Measurements from ENCODE around the gene ABHD8. TPM values are rescaled to one million over a fixed set of nuclear protein-coding genes. Genes with fewer than 3 reads are reported as not detected.

Gene ABHD8
- total RNA-seq, 4 donors from 2014 or later, result 9.7 to 15.7 (median 13.6) TPM

DNA sequence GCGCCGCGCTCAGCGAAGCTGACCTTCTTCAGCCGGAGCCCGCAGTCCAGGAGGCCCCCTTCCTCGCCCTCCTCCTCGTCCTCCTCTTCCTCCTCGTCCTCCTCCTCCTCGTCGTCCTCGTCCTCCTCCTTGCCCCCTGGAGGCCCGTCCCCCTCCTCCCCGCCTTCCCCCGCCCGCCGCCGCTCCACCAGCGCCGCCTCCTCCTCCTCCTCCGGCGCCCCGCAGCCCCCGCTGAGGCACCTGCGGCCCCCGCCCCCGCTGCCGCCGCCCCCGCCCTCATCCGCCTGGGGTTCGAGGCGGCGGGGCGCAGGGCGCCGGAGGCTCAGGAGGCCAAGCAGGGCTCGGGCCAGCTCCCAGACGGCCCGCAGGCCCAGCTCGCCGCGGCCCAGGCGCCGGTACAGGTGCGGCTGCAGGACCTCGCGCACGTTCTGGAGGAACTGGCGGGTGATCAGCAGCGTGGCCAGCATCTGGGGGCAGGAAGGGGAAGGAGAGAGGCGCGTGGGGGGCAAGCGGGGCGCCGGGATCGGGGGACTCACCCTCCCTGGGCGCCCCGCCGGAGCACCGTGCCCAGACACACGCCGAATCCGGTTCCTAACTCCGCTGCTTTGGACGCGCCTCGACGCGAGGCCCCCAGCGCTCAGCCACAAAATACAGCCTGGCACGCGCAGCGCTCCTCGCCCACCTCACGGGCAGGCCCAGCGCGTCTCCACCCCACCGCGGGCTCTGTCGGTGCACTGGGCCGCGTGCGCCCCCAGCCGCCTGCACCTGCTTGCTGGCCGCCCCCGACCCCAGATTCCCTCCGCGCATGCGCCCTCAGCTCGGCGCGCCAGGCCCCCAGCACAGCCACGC, 25.5 kb upstream of the ABHD8 start:
- Histone ChIP-seq H3K4me1 (peaks cover 49% of the 10 kb centered on the region), H3K9me3 (no peaks in the 10 kb centered on the region), H3K4me3 (peak overlapping the region; percentile 55), H3K36me3 (peaks cover 4% of the 10 kb centered on the region), H3K27me3 (peaks cover 13% of the 10 kb centered on the region), H3K27ac (peak overlapping the region; percentile 35)
- DNase-seq (ENCODE audit: low spot score in 2 of 2), result no peak
- TF ChIP-seq POLR2A (IDR thresholded peaks at IDR 0.05), result no peak
- no peak for TF ChIP-seq POLR2AphosphoS5 (IDR thresholded peaks at IDR 0.05)
- no peak for TF ChIP-seq EP300 (IDR thresholded peaks at IDR 0.05)
- TF ChIP-seq, protein P1, sequence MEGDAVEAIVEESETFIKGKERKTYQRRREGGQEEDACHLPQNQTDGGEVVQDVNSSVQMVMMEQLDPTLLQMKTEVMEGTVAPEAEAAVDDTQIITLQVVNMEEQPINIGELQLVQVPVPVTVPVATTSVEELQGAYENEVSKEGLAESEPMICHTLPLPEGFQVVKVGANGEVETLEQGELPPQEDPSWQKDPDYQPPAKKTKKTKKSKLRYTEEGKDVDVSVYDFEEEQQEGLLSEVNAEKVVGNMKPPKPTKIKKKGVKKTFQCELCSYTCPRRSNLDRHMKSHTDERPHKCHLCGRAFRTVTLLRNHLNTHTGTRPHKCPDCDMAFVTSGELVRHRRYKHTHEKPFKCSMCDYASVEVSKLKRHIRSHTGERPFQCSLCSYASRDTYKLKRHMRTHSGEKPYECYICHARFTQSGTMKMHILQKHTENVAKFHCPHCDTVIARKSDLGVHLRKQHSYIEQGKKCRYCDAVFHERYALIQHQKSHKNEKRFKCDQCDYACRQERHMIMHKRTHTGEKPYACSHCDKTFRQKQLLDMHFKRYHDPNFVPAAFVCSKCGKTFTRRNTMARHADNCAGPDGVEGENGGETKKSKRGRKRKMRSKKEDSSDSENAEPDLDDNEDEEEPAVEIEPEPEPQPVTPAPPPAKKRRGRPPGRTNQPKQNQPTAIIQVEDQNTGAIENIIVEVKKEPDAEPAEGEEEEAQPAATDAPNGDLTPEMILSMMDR (IDR thresholded peaks at IDR 0.05), result no peak
- WGBS, result 37% methylated on average over 43 of the region's 94 CpGs

DNA sequence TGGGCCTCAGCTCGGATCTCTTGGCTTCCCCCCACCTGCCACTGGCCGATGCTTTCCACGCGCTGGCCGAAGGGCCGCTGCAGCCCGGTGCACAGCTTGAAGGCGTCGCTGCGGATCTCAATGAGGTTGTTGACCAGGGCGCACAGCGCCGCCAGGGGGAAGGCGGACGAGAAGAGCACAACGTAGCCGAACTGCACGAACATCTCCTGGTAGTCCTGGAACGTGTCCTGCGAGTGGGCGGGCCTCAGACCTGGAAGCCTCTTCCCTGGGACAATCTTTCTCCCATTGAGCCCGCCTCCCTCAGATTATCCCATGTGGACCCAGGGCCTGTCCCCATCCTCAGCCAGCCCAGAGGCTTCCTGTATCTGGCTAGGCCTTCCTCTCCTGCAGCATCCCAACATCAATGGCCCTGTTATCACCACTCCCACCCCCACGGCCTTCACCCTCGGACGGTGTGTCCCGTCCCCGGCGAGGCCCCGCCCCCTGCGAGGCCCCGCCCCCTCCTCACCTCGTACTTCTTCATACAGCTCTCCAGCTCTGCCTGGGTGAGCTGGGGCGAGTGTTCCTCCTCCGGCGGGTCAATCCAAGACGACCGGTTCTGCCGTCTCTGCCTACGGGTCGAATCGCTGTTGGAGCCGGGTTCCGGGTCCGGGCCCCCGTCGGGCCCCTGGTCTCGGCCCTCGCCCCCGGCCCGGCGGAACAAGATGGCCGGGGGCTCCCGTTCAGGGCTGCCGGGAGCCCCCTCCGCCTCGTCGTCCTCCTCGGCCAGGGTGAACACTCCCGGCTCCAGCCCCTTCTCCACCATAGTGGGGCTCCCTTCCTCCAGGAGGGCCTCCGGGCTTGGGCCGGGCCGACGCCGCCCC, 24.7 kb upstream of the ABHD8 start:
- H3K4me1 ChIP-seq, result peaks cover 48% of the 10 kb centered on the region
- peaks cover 4% of the 10 kb centered on the region for H3K36me3 ChIP-seq
- no peaks in the 10 kb centered on the region for H3K9me3 ChIP-seq
- TF ChIP-seq, protein P1 (IDR thresholded peaks at IDR 0.05), result peak in 1 of 2 donors; percentile 37
- TF ChIP-seq EP300 (IDR thresholded peaks at IDR 0.05), result no peak
- TF ChIP-seq POLR2AphosphoS5 (IDR thresholded peaks at IDR 0.05), result peak in 1 of 3 donors; percentile 9
- TF ChIP-seq POLR2A (IDR thresholded peaks at IDR 0.05), result no peak
- H3K27me3 ChIP-seq, result peaks cover 13% of the 10 kb centered on the region
- H3K27ac ChIP-seq, result peak overlapping the region; percentile 35
- peak in 1 of 2 donors; percentile 80 for DNase-seq (ENCODE audit: low spot score in 2 of 2)
- H3K4me3 ChIP-seq, result peak overlapping the region; percentile 55
- 38% methylated on average over 11 of the region's 64 CpGs for WGBS

DNA sequence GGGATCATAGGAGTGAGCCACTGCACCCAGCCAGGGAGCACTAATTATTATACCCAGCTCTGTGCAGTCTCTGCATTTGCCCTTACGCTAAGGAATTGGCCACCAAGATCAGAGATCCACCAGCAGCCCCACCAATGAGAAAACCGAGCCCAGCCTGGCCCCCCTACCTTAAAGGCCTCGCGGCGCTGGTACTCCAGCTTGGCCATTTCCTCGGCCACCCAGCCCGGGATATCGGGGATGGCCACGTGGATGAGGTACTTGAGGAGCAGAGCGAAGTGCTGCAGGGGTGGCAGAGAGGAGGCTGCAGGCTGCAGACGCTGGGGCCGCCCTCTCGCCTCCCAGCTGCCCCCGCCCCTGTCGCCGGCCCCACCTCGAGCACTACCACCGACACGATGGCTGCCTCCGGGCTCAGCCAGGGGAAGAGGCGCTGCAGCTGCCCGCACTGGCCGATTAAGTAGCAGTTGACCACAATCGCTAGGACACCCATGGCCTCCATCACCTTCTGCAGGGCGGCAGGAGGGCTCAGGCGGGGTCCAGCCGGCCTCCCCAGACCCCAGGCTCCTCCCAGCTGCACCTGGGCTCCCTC, 23.9 kb upstream of the ABHD8 start:
- H3K4me3 ChIP-seq, result peak overlapping the region; percentile 55
- H3K27ac ChIP-seq, result no peak overlapping the region
- peaks cover 13% of the 10 kb centered on the region for H3K27me3 ChIP-seq
- H3K9me3 ChIP-seq, result no peaks in the 10 kb centered on the region
- WGBS, result 72% methylated on average over 13 of the region's 27 CpGs
- no peak for DNase-seq (ENCODE audit: low spot score in 2 of 2)
- H3K36me3 ChIP-seq, result peaks cover 4% of the 10 kb centered on the region
- H3K4me1 ChIP-seq, result peaks cover 48% of the 10 kb centered on the region
- TF ChIP-seq POLR2A (IDR thresholded peaks at IDR 0.05) (no peak), EP300 (IDR thresholded peaks at IDR 0.05) (no peak), POLR2AphosphoS5 (IDR thresholded peaks at IDR 0.05) (no peak)

DNA sequence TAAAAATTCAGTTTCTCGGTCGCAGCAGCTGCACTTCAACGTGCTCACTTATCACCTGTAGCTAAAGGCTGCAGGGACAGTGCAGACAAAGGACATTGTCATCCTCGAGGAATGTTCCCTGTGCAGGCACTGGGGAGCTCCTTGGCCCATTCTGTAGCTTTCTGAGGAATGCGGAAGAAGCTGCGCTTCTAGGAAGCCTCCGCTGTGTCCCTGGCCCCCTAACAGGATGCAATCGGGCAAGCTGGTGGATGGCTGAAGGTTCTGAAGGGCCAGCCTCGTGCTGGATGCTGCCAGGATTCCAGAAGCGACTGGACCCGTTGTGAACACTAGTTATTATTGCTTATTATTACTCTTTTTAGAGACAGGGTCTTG, 23.4 kb upstream of the ABHD8 start:
- no peak for DNase-seq (ENCODE audit: low spot score in 2 of 2)
- Histone ChIP-seq H3K27me3 (peaks cover 13% of the 10 kb centered on the region), H3K4me3 (no peak overlapping the region), H3K4me1 (peaks cover 48% of the 10 kb centered on the region), H3K27ac (peak overlapping the region; percentile 29), H3K36me3 (peaks cover 10% of the 10 kb centered on the region), H3K9me3 (no peaks in the 10 kb centered on the region)
- peak in 1 of 3 donors; percentile 23 for TF ChIP-seq POLR2AphosphoS5 (IDR thresholded peaks at IDR 0.05)
- TF ChIP-seq, protein P1 (IDR thresholded peaks at IDR 0.05), result no peak
- WGBS, result 82% methylated on average over 9 of the region's 11 CpGs

DNA sequence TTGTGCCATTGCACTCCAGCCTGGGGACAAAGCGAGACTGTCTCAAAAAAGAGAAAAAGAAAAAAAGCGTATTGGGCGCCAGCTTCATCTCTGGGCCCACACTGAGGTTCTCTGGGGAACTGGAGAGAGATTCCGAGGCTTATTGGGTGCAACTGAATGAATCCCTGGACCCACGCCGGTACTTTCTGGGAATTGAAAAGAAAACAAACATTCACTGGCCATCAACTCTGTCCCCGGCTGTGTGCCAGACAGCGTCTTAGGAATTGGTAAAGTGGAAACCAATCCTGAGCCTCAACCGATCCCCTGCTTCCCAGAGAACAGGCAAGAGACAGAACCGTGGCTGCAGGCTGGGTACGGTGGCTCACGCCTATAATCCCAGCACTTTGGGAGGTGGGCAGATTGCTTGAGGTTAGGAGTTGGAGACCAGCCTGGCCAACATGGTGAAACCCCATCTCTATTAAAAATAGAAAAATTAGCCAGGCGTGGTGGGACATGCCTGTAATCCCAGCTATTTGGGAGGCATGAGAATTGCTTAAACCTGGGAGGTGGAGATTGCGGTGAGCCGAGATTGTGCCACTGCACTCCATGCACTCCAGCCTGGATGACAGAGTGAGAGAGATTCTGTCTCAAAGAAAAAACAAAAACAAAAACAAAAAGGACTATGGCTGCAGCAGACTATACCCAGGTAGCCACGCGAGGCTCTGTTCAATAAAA, 22.8 kb upstream of the ABHD8 start:
- peak in 1 of 2 donors; percentile 64 for DNase-seq (ENCODE audit: low spot score in 2 of 2)
- WGBS, result 67% methylated on average over 17 of the region's 17 CpGs
- Histone ChIP-seq H3K27me3 (peaks cover 13% of the 10 kb centered on the region), H3K36me3 (peaks cover 15% of the 10 kb centered on the region), H3K4me1 (peaks cover 48% of the 10 kb centered on the region), H3K9me3 (no peaks in the 10 kb centered on the region), H3K4me3 (no peak overlapping the region), H3K27ac (peak overlapping the region; percentile 29)
- TF ChIP-seq, protein P1 (IDR thresholded peaks at IDR 0.05), result no peak
- no peak for TF ChIP-seq POLR2AphosphoS5 (IDR thresholded peaks at IDR 0.05)
- TF ChIP-seq POLR2A (IDR thresholded peaks at IDR 0.05), result no peak
- no peak for TF ChIP-seq EP300 (IDR thresholded peaks at IDR 0.05)

All from suprapubic skin (tissue), 4 donors.